ENCODE data around the gene TLE2. TPM values are rescaled to one million over a fixed set of nuclear protein-coding genes. Genes with fewer than 3 reads are reported as not detected.
"Not testable (repeated sequence)": the region's sequence is repeated elsewhere in the genome, so short reads cannot be mapped to it uniquely, and the experiment has no call there.

The TLE2 gene
- total RNA-seq, 2 experiments from 2014 or later = 1.3 to 1.4 TPM

- H3K27me3 Mint-ChIP-seq = peaks cover 16% of the 10 kb centered on the region
- H3K27ac Mint-ChIP-seq = no peak overlapping the region
- no peak for DNase-seq
- H3K36me3 Mint-ChIP-seq (ENCODE audit: low read depth) = no peaks in the 10 kb centered on the region
- no peaks in the 10 kb centered on the region for H3K9me3 Mint-ChIP-seq
- H3K4me3 Mint-ChIP-seq = no peak overlapping the region
- ChIA-PET POLR2A (interaction anchor here (2.4 kb wide), 1 partner anchor 8 kb away, joined by 8 read pairs; no protein-coding TSS in a partner anchor), CTCF (no interaction called here)
- H3K4me1 Mint-ChIP-seq = peaks cover 21% of the 10 kb centered on the region
These were observed 50.3 kb downstream of the TLE2 start for GRCh38 chr19:2978772-2979171.

- CTCF ChIA-PET = interaction anchor here (1.0 to 3.4 kb wide), 4 partner anchors 27 to 148 kb away, joined by 3 to 19 read pairs (median 11); no protein-coding TSS in a partner anchor
- POLR2A ChIA-PET = interaction anchor here (0.9 to 2.6 kb wide), 3 partner anchors 8 to 66 kb away, joined by 3 to 14 read pairs (median 8); no protein-coding TSS in a partner anchor
- H3K27ac Mint-ChIP-seq = no peak overlapping the region
- H3K4me1 Mint-ChIP-seq = peaks cover 21% of the 10 kb centered on the region
- no peak for DNase-seq
- no peaks in the 10 kb centered on the region for H3K9me3 Mint-ChIP-seq
- peaks cover 12% of the 10 kb centered on the region for H3K27me3 Mint-ChIP-seq
- no peaks in the 10 kb centered on the region for H3K36me3 Mint-ChIP-seq (ENCODE audit: low read depth)
- peak overlapping the region; percentile 90 for H3K4me3 Mint-ChIP-seq
These were observed 50.8 kb downstream of the TLE2 start for GRCh38 chr19:2978166-2978767.

- Mint-ChIP-seq H3K4me1 (peaks cover 21% of the 10 kb centered on the region), H3K4me3 (peak overlapping the region; percentile 90), H3K27me3 (peaks cover 9% of the 10 kb centered on the region), H3K9me3 (no peaks in the 10 kb centered on the region), H3K27ac (no peak overlapping the region), H3K36me3 (ENCODE audit: low read depth) (no peaks in the 10 kb centered on the region)
- no peak for DNase-seq
- ChIA-PET POLR2A (interaction anchor here (0.9 to 2.6 kb wide), 3 partner anchors 9 to 65 kb away, joined by 3 to 14 read pairs (median 8); no protein-coding TSS in a partner anchor), CTCF (interaction anchor here (1.0 to 3.4 kb wide), 6 partner anchors 15 to 148 kb away, joined by 3 to 19 read pairs (median 8); no protein-coding TSS in a partner anchor)
These were observed 51.3 kb downstream of the TLE2 start for GRCh38 chr19:2977746-2978138.

- no peaks in the 10 kb centered on the region for H3K36me3 Mint-ChIP-seq (ENCODE audit: low read depth)
- peak within 1 kb of the TSS; percentile 74 for H3K27ac Mint-ChIP-seq
- no peaks in the 10 kb centered on the region for H3K9me3 Mint-ChIP-seq
- POLR2A ChIA-PET = interaction anchor here (0.6 to 2.6 kb wide), 5 partner anchors 9 to 202 kb away, joined by 3 to 14 read pairs (median 4); no protein-coding TSS in a partner anchor
- H3K4me3 Mint-ChIP-seq = peak within 1 kb of the TSS; percentile 90
- peak; percentile 96 for DNase-seq
- H3K4me1 Mint-ChIP-seq = peaks cover 21% of the 10 kb centered on the region
- CTCF ChIA-PET = interaction anchor here (1.0 to 3.4 kb wide), 6 partner anchors 15 to 149 kb away, joined by 3 to 19 read pairs (median 8); no protein-coding TSS in a partner anchor
- peaks cover 9% of the 10 kb centered on the region for H3K27me3 Mint-ChIP-seq
These were observed 51.9 kb downstream of the TLE2 start, which contains the start of gene TLE6 for GRCh38 chr19:2977001-2977745. TLE6 (plus strand) TSS chr19:2977564; CDS start chr19:2978234, 670 bp downstream.

GRCh38 chr19:2976609-2977000 is 52.5 kb downstream of the TLE2 start:
- Mint-ChIP-seq H3K27me3 (peaks cover 5% of the 10 kb centered on the region), H3K27ac (peak overlapping the region; percentile 74), H3K4me3 (peak overlapping the region; percentile 90), H3K36me3 (ENCODE audit: low read depth) (no peaks in the 10 kb centered on the region), H3K9me3 (no peaks in the 10 kb centered on the region), H3K4me1 (peaks cover 21% of the 10 kb centered on the region)
- CTCF ChIA-PET = interaction anchor here (1.0 to 3.4 kb wide), 6 partner anchors 14 to 132 kb away, joined by 4 to 19 read pairs (median 8); no protein-coding TSS in a partner anchor
- POLR2A ChIA-PET = interaction anchor here (0.6 to 2.6 kb wide), 4 partner anchors 10 to 203 kb away, joined by 3 to 14 read pairs (median 6); no protein-coding TSS in a partner anchor
- DNase-seq = no peak

GRCh38 chr19:2974342-2975041 is 54.6 kb downstream of the TLE2 start:
- POLR2A ChIA-PET = interaction anchor here (0.8 to 1.6 kb wide), 2 partner anchors 12 to 49 kb away, joined by 4 read pairs; no protein-coding TSS in a partner anchor

GRCh38 chr19:2973229-2973628 is 55.9 kb downstream of the TLE2 start:
- Mint-ChIP-seq H3K36me3 (ENCODE audit: low read depth) (no peaks in the 10 kb centered on the region), H3K27me3 (peaks cover 5% of the 10 kb centered on the region), H3K4me1 (peaks cover 21% of the 10 kb centered on the region), H3K9me3 (no peaks in the 10 kb centered on the region), H3K27ac (no peak overlapping the region), H3K4me3 (no peak overlapping the region)
- CTCF ChIA-PET = interaction anchor here (0.9 to 1.3 kb wide), 2 partner anchors 10 to 22 kb away, joined by 3 to 4 read pairs; no protein-coding TSS in a partner anchor
- no peak for DNase-seq
- POLR2A ChIA-PET = no interaction called here

More at GRCh38 chr19:2974342-2975041, 54.6 kb downstream of the TLE2 start:
- DNase-seq = peak; percentile 22
- Mint-ChIP-seq H3K4me3 (no peak overlapping the region), H3K4me1 (peaks cover 21% of the 10 kb centered on the region), H3K27ac (no peak overlapping the region), H3K36me3 (ENCODE audit: low read depth) (no peaks in the 10 kb centered on the region), H3K9me3 (no peaks in the 10 kb centered on the region), H3K27me3 (peaks cover 5% of the 10 kb centered on the region)
- CTCF ChIA-PET = interaction anchor here (0.7 to 1.3 kb wide), 2 partner anchors 12 to 24 kb away, joined by 3 to 4 read pairs; no protein-coding TSS in a partner anchor

- Mint-ChIP-seq H3K4me3 (no peak overlapping the region), H3K27me3 (peaks cover 5% of the 10 kb centered on the region), H3K4me1 (peaks cover 5% of the 10 kb centered on the region), H3K9me3 (no peaks in the 10 kb centered on the region), H3K36me3 (ENCODE audit: low read depth) (no peaks in the 10 kb centered on the region), H3K27ac (no peak overlapping the region)
- CTCF ChIA-PET = interaction anchor here (0.6 to 1.1 kb wide), 4 partner anchors 8 to 515 kb away, joined by 3 to 4 read pairs (median 4); no protein-coding TSS in a partner anchor
- no peak for DNase-seq
- POLR2A ChIA-PET = no interaction called here
These were observed 58.8 kb downstream of the TLE2 start for GRCh38 chr19:2970201-2970835.

GRCh38 chr19:2969104-2969504 is 60.0 kb downstream of the TLE2 start:
- POLR2A ChIA-PET = no interaction called here
- no peak overlapping the region for H3K4me3 Mint-ChIP-seq

GRCh38 chr19:2967972-2968371 is 61.1 kb downstream of the TLE2 start:
- POLR2A ChIA-PET = no interaction called here
- Mint-ChIP-seq H3K4me3 (no peak overlapping the region), H3K27me3 (no peaks in the 10 kb centered on the region), H3K9me3 (no peaks in the 10 kb centered on the region), H3K4me1 (no peaks in the 10 kb centered on the region), H3K36me3 (ENCODE audit: low read depth) (no peaks in the 10 kb centered on the region), H3K27ac (no peak overlapping the region)
- DNase-seq = no peak
- CTCF ChIA-PET = interaction anchor here (0.6 to 2.5 kb wide), 2 partner anchors 136 to 190 kb away, joined by 3 to 9 read pairs; no protein-coding TSS in a partner anchor

More at GRCh38 chr19:2969104-2969504, 60.0 kb downstream of the TLE2 start:
- Mint-ChIP-seq H3K4me1 (no peaks in the 10 kb centered on the region), H3K27ac (no peak overlapping the region), H3K9me3 (no peaks in the 10 kb centered on the region), H3K27me3 (no peaks in the 10 kb centered on the region), H3K36me3 (ENCODE audit: low read depth) (no peaks in the 10 kb centered on the region)
- DNase-seq = no peak
- CTCF ChIA-PET = interaction anchor here (2.5 kb wide), 1 partner anchor 135 kb away, joined by 9 read pairs; no protein-coding TSS in a partner anchor

- H3K27ac Mint-ChIP-seq = no peak overlapping the region
- H3K27me3 Mint-ChIP-seq = no peaks in the 10 kb centered on the region
- ChIA-PET POLR2A (no interaction called here), CTCF (interaction anchor here (0.8 to 7.4 kb wide), 4 partner anchors 10 to 340 kb away, joined by 3 to 60 read pairs (median 3); no protein-coding TSS in a partner anchor)
- DNase-seq = no peak
- no peaks in the 10 kb centered on the region for H3K9me3 Mint-ChIP-seq
- no peak overlapping the region for H3K4me3 Mint-ChIP-seq
- H3K36me3 Mint-ChIP-seq (ENCODE audit: low read depth) = no peaks in the 10 kb centered on the region
- H3K4me1 Mint-ChIP-seq = peaks cover 5% of the 10 kb centered on the region
These were observed 64.2 kb downstream of the TLE2 start for GRCh38 chr19:2964874-2965273.

GRCh38 chr19:2963631-2964030 is 65.4 kb downstream of the TLE2 start:
- POLR2A ChIA-PET = interaction anchor here (1.5 kb wide), 1 partner anchor 13 kb away, joined by 7 read pairs; no protein-coding TSS in a partner anchor
- H3K27ac Mint-ChIP-seq; DNase-seq; H3K4me3 Mint-ChIP-seq; H3K27me3 Mint-ChIP-seq; H3K36me3 Mint-ChIP-seq (ENCODE audit: low read depth); H3K9me3 Mint-ChIP-seq; H3K4me1 Mint-ChIP-seq: not testable (repeated sequence)
- CTCF ChIA-PET = interaction anchor here (0.6 to 7.4 kb wide), 8 partner anchors 9 to 201 kb away, joined by 3 to 60 read pairs (median 5); no protein-coding TSS in a partner anchor

All from activated CD4-positive, alpha-beta memory T cell treated with anti-CD3 and anti-CD28 coated beads, Interleukin-2, amount 10 ng/mL, durations not matched to agents 7 days and 5 days (primary cell).